NCI-H146 (cell line): ENCODE data around the gene PRR12.

Source experiments
- DNase-seq: peaks from one replicate; lab custom pipeline; 2025; lab: John Stamatoyannopoulos, UW

The PRR12 gene

GRCh38 chr19:49565261-49565660, 25.7 kb upstream of the PRR12 start:
- no peak for DNase-seq

- DNase-seq = no peak
Observed at GRCh38 chr19:49566302-49566701, 24.7 kb upstream of the PRR12 start.

- DNase-seq = no peak
Observed at GRCh38 chr19:49567861-49568441, 23.0 kb upstream of the PRR12 start.

- peak; percentile 85 for DNase-seq
Observed at GRCh38 chr19:49570138-49570856, 20.7 kb upstream of the PRR12 start.

GRCh38 chr19:49570997-49571676, 19.8 kb upstream of the PRR12 start:
- no peak for DNase-seq

- no peak for DNase-seq
Observed at GRCh38 chr19:49573009-49573408, 18.0 kb upstream of the PRR12 start.

GRCh38 chr19:49573425-49573824, 17.6 kb upstream of the PRR12 start:
- DNase-seq = no peak

GRCh38 chr19:49574206-49574755, 16.7 kb upstream of the PRR12 start:
- no peak for DNase-seq

- DNase-seq = no peak
Observed at GRCh38 chr19:49579193-49579592, 11.8 kb upstream of the PRR12 start.

- DNase-seq = peak; percentile 19
Observed at GRCh38 chr19:49579947-49580263, 11.1 kb upstream of the PRR12 start.

GRCh38 chr19:49580264-49581006, 10.5 kb upstream of the PRR12 start, which contains the start of gene NOSIP:
Gene NOSIP, minus strand, starts transcription at chr19:49580556. Its CDS starts 19,865 bp downstream, at chr19:49560691.
- DNase-seq = peak; percentile 98

GRCh38 chr19:49581007-49581508, 9.9 kb upstream of the PRR12 start, which contains the start of gene PRRG2:
Gene PRRG2, plus strand, starts transcription at chr19:49581316. Its CDS starts 1,904 bp downstream, at chr19:49583220.
- DNase-seq = peak; percentile 70

- no peak for DNase-seq
Observed at GRCh38 chr19:49583239-49583638, 7.7 kb upstream of the PRR12 start.

GRCh38 chr19:49585023-49585422, 6.0 kb upstream of the PRR12 start:
- DNase-seq = peak; percentile 34

- DNase-seq = no peak
Observed at GRCh38 chr19:49587227-49587626, 3.8 kb upstream of the PRR12 start.

- no peak for DNase-seq
Observed at GRCh38 chr19:49588365-49589122, 2.4 kb upstream of the PRR12 start.

GRCh38 chr19:49589502-49589905, 1.5 kb upstream of the PRR12 start:
- DNase-seq = no peak

- peak; percentile 99 for DNase-seq
Observed at GRCh38 chr19:49590071-49590970, 661 bp upstream of the PRR12 start.

- DNase-seq = peak; percentile 67
Observed at GRCh38 chr19:49591731-49592485, 926 bp downstream of the PRR12 start.
